KMS-11 (cell line): ENCODE results near the gene ORAI2.
A peak's percentile ranks its signal among the peaks of the same experiment; 100 is the strongest.

Experiments
- H2AFZ ChIP-seq: fragments of 200-600 bp; sonication (generic); 2 replicates; pipeline ENCODE4 v1.6.1; 2016; ENCODE audit warnings: antibody characterized with exemption, mixed run types, low read depth
- H3K27ac ChIP-seq: fragments of 200-600 bp; sonication (generic); 2 replicates; pipeline ENCODE4 v1.6.1; 2016; ENCODE audit warnings: mild to moderate bottlenecking, mixed run types
- H3K27me3 ChIP-seq: fragments of 200-600 bp; sonication (generic); 2 replicates; pipeline ENCODE4 v1.6.1; 2017; ENCODE audit warnings: mild to moderate bottlenecking, low read depth, mixed run types, moderate library complexity; ENCODE audit not compliant: insufficient read depth
- H3K36me3 ChIP-seq: fragments of 200-600 bp; sonication (generic); 2 replicates; pipeline ENCODE4 v1.6.1; 2017; ENCODE audit warnings: mild to moderate bottlenecking, mixed run types; ENCODE audit not compliant: insufficient read depth
- H3K4me1 ChIP-seq: fragments of 200-600 bp; sonication (generic); 2 replicates; pipeline ENCODE4 v1.6.1; 2016; ENCODE audit warnings: mild to moderate bottlenecking, low read depth, mixed run types; ENCODE audit not compliant: poor library complexity, severe bottlenecking
- H3K4me2 ChIP-seq: fragments of 200-600 bp; sonication (generic); 2 replicates; pipeline ENCODE4 v1.7.0; 2016; ENCODE audit warnings: mild to moderate bottlenecking, mixed run types
- H3K4me3 ChIP-seq: fragments of 200-600 bp; sonication (generic); IDR thresholded peaks from 2 replicates; pipeline ENCODE4 v1.6.1; 2017; ENCODE audit warnings: low read depth, low read length, mixed read lengths; ENCODE audit not compliant: insufficient read depth
- H3K79me2 ChIP-seq: fragments of 200-600 bp; sonication (generic); 2 replicates; pipeline ENCODE4 v1.6.1; 2016; ENCODE audit warnings: low read depth, mixed run types; ENCODE audit not compliant: insufficient read depth
- H3K9ac ChIP-seq: fragments of 200-600 bp; sonication (generic); 2 replicates; pipeline ENCODE4 v1.6.1; 2016; ENCODE audit warnings: mild to moderate bottlenecking, mixed run types
- H4K20me1 ChIP-seq: fragments of 200-600 bp; sonication (generic); 2 replicates; pipeline ENCODE4 v1.6.1; 2016; ENCODE audit warnings: mild to moderate bottlenecking, mixed run types; ENCODE audit not compliant: insufficient read depth
- CTCF ChIP-seq: fragments of 200-600 bp; sonication (generic); conservative IDR thresholded peaks from 2 replicates; pipeline ENCODE4 v1.6.1; 2017; ENCODE audit warnings: low read depth, mild to moderate bottlenecking, antibody characterized with exemption, low read length, moderate library complexity, mixed read lengths

ORAI2 gene

GRCh38 chr7:102431617-102432298, 1.6 kb upstream of the ORAI2 start:
- H3K36me3 ChIP-seq: no peaks in the 10 kb centered on the region; the same call in 1 of the 2 replicates
- no peaks in the 10 kb centered on the region for H3K27me3 ChIP-seq
- no peak for TF ChIP-seq CTCF
- peaks cover 80% of the 10 kb centered on the region for H3K4me1 ChIP-seq
- H4K20me1 ChIP-seq: no peaks in the 10 kb centered on the region
- H2AFZ ChIP-seq: 0 out of 2 replicates have a peak overlapping the region, but pooled peaks have one; percentile 7
- peak overlapping the region; percentile 97 for H3K27ac ChIP-seq
- peak overlapping the region; percentile 90 for H3K4me2 ChIP-seq
- H3K9ac ChIP-seq: peak overlapping the region; percentile 88
- H3K4me3 ChIP-seq: no peak overlapping the region
- peaks cover 53% of the 10 kb centered on the region for H3K79me2 ChIP-seq

- peaks cover 80% of the 10 kb centered on the region for H3K4me1 ChIP-seq
- H3K4me2 ChIP-seq: peak overlapping the region; percentile 90
- H3K27ac ChIP-seq: peak overlapping the region; percentile 97
- no peaks in the 10 kb centered on the region for H3K27me3 ChIP-seq
- no peak for TF ChIP-seq CTCF
- peaks cover 58% of the 10 kb centered on the region for H3K79me2 ChIP-seq
- no peak overlapping the region for H2AFZ ChIP-seq
- no peaks in the 10 kb centered on the region for H4K20me1 ChIP-seq
- peaks cover 2% of the 10 kb centered on the region; the same call in 1 of the 2 replicates for H3K36me3 ChIP-seq
- H3K9ac ChIP-seq: peak overlapping the region; percentile 88
- H3K4me3 ChIP-seq: no peak overlapping the region
Measured at GRCh38 chr7:102432442-102433218, 745 bp upstream of the ORAI2 start.

GRCh38 chr7:102434039-102434486, 688 bp downstream of the ORAI2 start:
- peak overlapping the region; percentile 82 for H3K27ac ChIP-seq
- H2AFZ ChIP-seq: 0 out of 2 replicates have a peak overlapping the region, but pooled peaks have one; percentile 34
- peak overlapping the region; percentile 89 for H3K4me2 ChIP-seq
- peaks cover 59% of the 10 kb centered on the region for H3K79me2 ChIP-seq
- peak overlapping the region; percentile 88 for H3K9ac ChIP-seq
- TF ChIP-seq CTCF: no peak
- peak overlapping the region; percentile 42 for H3K4me3 ChIP-seq
- peaks cover 80% of the 10 kb centered on the region for H3K4me1 ChIP-seq
- no peaks in the 10 kb centered on the region for H4K20me1 ChIP-seq
- H3K27me3 ChIP-seq: no peaks in the 10 kb centered on the region
- peaks cover 3% of the 10 kb centered on the region; the same call in 1 of the 2 replicates for H3K36me3 ChIP-seq

GRCh38 chr7:102436118-102436517, 2.7 kb downstream of the ORAI2 start:
- H2AFZ ChIP-seq: no peak overlapping the region
- H3K27me3 ChIP-seq: no peaks in the 10 kb centered on the region
- TF ChIP-seq CTCF: no peak
- no peak overlapping the region for H3K9ac ChIP-seq
- H3K4me3 ChIP-seq: no peak overlapping the region
- peaks cover 63% of the 10 kb centered on the region for H3K79me2 ChIP-seq
- peaks cover 8% of the 10 kb centered on the region; the same call in 1 of the 2 replicates for H3K36me3 ChIP-seq
- peaks cover 80% of the 10 kb centered on the region for H3K4me1 ChIP-seq
- no peak overlapping the region; the same call in 1 of the 2 replicates for H3K27ac ChIP-seq
- H4K20me1 ChIP-seq: no peaks in the 10 kb centered on the region
- peak overlapping the region; percentile 89 for H3K4me2 ChIP-seq
